Spinal cord (tissue), 10 donors: ENCODE measurements around the gene AQP12A. TPM values are rescaled to one million over a fixed set of nuclear protein-coding genes. Genes with fewer than 3 reads are reported as not detected.

Source experiments
- DNase-seq, 6 donors: peaks; one replicate each; pipeline versions ENCODE4 v3.0.0 to v3.0.0-alpha.2; 2013 to 2015; ENCODE audit warnings: low spot score in 6 of 6, low read depth in 4 of 6
- H3K27ac ChIP-seq: one replicate; pipeline ENCODE4 v1.5.1; 2013; ENCODE audit warnings: low read depth, low read length, control low read depth
- H3K27me3 ChIP-seq: one replicate; pipeline ENCODE4 v1.6.1; 2013; ENCODE audit warnings: low read length; ENCODE audit not compliant: control insufficient read depth, insufficient read depth
- H3K36me3 ChIP-seq: one replicate; pipeline ENCODE4 v1.6.1; 2013; ENCODE audit warnings: low read length; ENCODE audit not compliant: control insufficient read depth, insufficient read depth
- H3K4me1 ChIP-seq: one replicate; pipeline ENCODE4 v1.6.1; 2013; ENCODE audit warnings: low read length; ENCODE audit not compliant: control insufficient read depth, insufficient read depth
- H3K4me3 ChIP-seq: one replicate; pipeline ENCODE4 v1.5.1; 2013; ENCODE audit warnings: low read depth, low read length, control low read depth
- H3K9me3 ChIP-seq: one replicate; pipeline ENCODE4 v1.6.1; 2013; ENCODE audit warnings: low read length; ENCODE audit not compliant: control insufficient read depth, insufficient read depth
- WGBS: methylation state at CpG from one replicate; pipeline ENCODE4 v1.1.5; 2013; ENCODE audit warnings: missing lambda C conversion rate; ENCODE audit not compliant: insufficient coverage; 5-methylcytosine and 5-hydroxymethylcytosine counted together
- polyA plus RNA-seq, 2 donors: library from polyadenylated mRNA; unstranded; fragments of 120-200 nt; gene quantifications; one replicate each; pipeline ENCODE4 v1.2.1, GENCODE V29; 2013; ENCODE audit not compliant: insufficient read length in 2 of 2
- total RNA-seq, 2 donors: library from RNA; depleted of rRNA in 1 of 2; stranded (reverse); fragments of 120-200 nt in 1 of 2; fragments of >200 nt in 1 of 2; gene quantifications; one replicate each; pipeline versions ENCODE4 v1.2.3 to v1.2.4, GENCODE V29; 2013 to 2014
- donor health status: healthy.

Gene AQP12A
- total and polyA plus RNA-seq, 4 donors, result 0.62 TPM; not detected in 3

DNA sequence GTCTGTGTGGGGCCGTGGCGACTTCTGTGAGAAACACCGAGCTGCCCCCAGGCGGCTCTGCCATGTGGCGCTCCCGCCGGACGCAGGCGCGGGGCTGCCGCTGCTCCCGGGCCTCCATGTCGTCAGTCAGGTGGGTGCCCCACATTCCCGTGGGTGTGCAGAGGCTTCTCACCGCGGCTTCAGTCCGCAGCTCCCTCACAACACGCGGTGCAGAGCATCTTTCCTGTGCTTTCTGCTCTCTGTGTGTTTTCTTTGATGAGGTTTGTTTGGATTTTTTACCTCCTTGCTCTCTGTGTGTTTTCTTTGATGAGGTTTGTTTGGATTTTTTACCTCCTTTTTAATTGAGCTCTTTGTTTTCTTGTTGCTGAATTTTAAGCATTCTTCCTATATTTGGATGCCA is 13.0 kb downstream of the AQP12A start:
- H3K27ac ChIP-seq, result no peak overlapping the region
- no peaks in the 10 kb centered on the region for H3K9me3 ChIP-seq
- H3K4me1 ChIP-seq, result no peaks in the 10 kb centered on the region
- H3K27me3 ChIP-seq, result no peaks in the 10 kb centered on the region
- no peak overlapping the region for H3K4me3 ChIP-seq
- DNase-seq, result no peak
- WGBS, result 54% methylated on average over 16 of the region's 19 CpGs
- no peaks in the 10 kb centered on the region for H3K36me3 ChIP-seq

DNA sequence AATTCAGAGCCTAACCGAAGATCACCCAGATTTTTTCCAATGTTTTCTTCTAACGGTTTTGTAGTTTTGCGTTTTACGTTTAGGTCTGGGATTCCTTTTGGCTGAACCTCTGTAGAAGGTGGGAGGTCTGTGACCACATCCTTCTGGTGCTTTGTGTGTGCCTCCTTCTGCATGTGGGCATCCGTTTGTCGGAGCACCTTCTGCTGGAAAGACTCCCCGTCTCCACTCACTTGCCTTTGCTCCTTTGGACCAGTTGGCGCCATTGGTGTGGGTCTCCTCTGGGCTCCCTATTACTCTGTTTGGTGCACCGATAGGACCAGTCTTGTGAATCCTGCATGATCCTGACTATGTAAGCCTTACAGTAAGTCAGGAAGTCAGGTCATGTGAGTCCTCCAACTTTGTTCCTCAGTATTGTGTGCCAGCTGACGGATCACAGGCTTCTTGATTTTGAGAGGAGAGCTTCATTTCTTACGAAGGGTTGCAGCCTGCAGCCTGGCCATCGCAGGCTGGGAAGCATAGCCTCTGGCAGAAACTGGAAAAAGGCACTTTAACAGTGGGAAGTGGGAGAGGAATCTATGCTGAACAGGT is 13.6 kb downstream of the AQP12A start:
- H3K4me1 ChIP-seq, result no peaks in the 10 kb centered on the region
- WGBS, result 84% methylated on average over 8 of the region's 12 CpGs
- no peaks in the 10 kb centered on the region for H3K36me3 ChIP-seq
- H3K27me3 ChIP-seq, result no peaks in the 10 kb centered on the region
- DNase-seq, result no peak
- H3K4me3 ChIP-seq, result no peak overlapping the region
- H3K9me3 ChIP-seq, result no peaks in the 10 kb centered on the region
- H3K27ac ChIP-seq, result no peak overlapping the region

DNA sequence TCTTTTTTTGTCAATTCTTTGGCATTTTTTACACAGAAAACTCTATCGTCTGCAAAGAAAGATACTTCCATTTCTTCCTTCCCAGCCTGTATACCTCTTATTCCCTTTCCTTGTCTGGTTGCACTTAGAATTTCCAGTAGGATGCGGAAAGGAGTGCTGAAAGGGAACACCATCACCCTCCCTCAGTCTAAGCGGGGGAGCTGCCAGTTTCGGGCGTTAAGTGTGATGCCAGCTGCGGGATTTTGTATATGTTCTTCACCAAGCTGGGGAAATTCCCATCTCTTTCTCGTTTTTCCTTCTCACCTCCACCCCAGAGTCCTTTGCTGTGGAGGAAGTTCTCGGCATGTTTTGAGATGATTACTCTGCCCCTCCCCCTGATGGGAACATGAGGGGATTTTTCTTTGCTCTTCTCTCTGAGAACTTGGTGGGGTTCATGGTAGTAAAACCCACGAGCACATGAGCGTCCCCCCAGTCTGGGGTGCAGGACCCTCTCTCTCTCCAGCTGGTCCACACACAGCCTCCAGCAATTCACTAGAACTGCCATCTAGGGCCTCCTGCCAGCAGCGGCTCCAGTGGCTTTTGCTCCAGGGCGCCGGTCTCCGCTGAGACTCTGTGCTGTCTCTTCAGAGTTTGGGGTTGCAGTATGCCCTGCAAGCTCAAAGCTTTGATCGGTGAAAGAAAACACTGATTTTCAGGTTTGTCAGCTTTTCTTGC is 15.5 kb downstream of the AQP12A start:
- no peak for DNase-seq
- H3K9me3 ChIP-seq, result no peaks in the 10 kb centered on the region
- WGBS, result 39% methylated on average over 4 of the region's 15 CpGs
- H3K36me3 ChIP-seq, result peaks cover 2% of the 10 kb centered on the region
- H3K4me3 ChIP-seq, result no peak overlapping the region
- H3K27me3 ChIP-seq, result no peaks in the 10 kb centered on the region
- H3K27ac ChIP-seq, result no peak overlapping the region
- no peaks in the 10 kb centered on the region for H3K4me1 ChIP-seq

DNA sequence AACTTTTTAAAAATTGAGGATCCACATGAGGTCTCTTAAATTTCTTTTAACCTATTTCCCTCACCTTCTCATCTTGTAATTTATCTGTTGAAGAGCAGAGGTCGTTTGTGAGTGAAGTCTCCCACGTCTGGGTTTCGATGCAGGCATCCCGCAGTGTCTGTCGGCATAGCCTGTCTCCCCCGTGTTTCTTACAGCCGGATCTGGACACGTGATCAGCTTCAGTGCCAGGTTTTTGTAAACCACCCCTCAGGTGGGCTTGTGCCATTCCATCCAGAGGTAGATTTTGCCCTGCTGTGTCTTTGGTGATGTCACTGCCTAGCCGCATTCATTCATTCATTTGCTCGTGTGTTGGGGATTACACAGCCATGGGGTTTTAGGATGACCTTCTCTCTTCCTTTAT is 16.2 kb downstream of the AQP12A start:
- no peaks in the 10 kb centered on the region for H3K27me3 ChIP-seq
- peaks cover 3% of the 10 kb centered on the region for H3K36me3 ChIP-seq
- DNase-seq, result no peak
- no peak overlapping the region for H3K4me3 ChIP-seq
- H3K27ac ChIP-seq, result no peak overlapping the region
- no peaks in the 10 kb centered on the region for H3K4me1 ChIP-seq
- WGBS, result 67% methylated on average over 8 of the region's 10 CpGs
- H3K9me3 ChIP-seq, result no peaks in the 10 kb centered on the region

DNA sequence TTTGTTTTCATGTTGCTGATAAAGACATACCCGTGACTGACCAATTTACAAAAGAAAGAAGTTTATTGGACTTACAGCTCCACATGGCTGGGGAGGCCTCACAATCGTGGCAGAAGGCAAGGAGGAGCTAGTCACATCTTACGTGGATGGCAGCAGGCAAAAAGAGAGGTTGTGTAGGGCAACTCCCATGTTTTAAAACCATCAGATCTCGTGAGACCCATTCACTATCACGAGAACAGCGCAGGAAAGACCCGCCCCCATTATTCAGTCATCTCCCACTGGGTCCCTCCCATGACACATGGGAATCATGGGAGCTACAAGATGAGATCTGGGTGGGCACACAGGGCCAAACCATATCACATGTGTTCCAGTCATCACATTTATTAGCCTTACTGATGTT is 16.8 kb downstream of the AQP12A start:
- Histone ChIP-seq H3K36me3 (peaks cover 9% of the 10 kb centered on the region), H3K4me3 (no peak overlapping the region), H3K9me3 (no peaks in the 10 kb centered on the region), H3K27ac (no peak overlapping the region), H3K27me3 (no peaks in the 10 kb centered on the region), H3K4me1 (no peaks in the 10 kb centered on the region)
- DNase-seq, result no peak
- WGBS, result 79% methylated on average over 5 of the region's 7 CpGs

DNA sequence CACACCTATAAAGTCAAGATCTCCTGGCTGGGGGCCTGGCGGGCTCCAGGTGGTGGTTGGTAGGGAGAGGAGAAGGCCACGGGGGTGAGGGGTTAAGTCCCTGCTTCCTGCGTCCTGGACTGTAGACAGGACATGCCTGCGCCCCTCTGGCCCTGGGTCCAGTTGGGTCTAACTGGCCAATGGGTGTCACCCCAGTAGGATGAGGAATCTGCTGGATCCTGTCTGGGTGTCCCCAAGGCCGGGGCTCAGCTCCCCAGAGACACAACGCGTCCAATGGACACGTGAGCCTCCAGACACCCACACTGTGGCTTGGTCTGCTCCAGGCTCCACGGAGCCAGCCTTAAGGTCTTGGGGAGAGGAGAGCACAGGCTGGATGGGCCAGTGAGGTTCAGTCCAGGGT is 19.6 kb downstream of the AQP12A start:
- Histone ChIP-seq H3K4me3 (no peak overlapping the region), H3K27ac (no peak overlapping the region), H3K36me3 (peaks cover 37% of the 10 kb centered on the region), H3K9me3 (no peaks in the 10 kb centered on the region), H3K27me3 (no peaks in the 10 kb centered on the region), H3K4me1 (peaks cover 18% of the 10 kb centered on the region)
- 92% methylated on average over 9 of the region's 9 CpGs for WGBS
- no peak for DNase-seq

DNA sequence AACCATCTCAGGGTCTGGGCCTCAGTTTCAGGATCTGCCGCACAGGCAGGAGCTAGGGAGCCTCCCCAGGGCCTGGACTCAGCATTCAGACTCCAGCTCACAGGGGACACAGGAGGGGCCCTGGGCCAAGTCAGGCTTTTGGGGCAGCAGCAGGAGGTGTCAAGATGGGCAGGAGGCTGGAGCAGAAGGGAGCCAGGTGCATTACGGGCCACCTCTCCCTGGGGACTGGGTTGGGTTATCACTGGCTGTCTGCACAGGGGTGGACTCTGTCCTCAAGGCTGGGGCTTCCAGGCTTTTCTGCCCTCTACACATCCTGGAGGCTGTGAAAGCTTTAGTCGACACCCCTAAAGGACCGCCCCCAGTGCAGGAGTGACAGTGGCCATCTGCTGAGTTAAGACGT is 20.0 kb downstream of the AQP12A start:
- no peak overlapping the region for H3K4me3 ChIP-seq
- WGBS, result 77% methylated on average over 5 of the region's 5 CpGs
- no peak for DNase-seq
- peaks cover 42% of the 10 kb centered on the region for H3K36me3 ChIP-seq
- H3K9me3 ChIP-seq, result no peaks in the 10 kb centered on the region
- no peaks in the 10 kb centered on the region for H3K27me3 ChIP-seq
- peaks cover 18% of the 10 kb centered on the region for H3K4me1 ChIP-seq
- H3K27ac ChIP-seq, result no peak overlapping the region

DNA sequence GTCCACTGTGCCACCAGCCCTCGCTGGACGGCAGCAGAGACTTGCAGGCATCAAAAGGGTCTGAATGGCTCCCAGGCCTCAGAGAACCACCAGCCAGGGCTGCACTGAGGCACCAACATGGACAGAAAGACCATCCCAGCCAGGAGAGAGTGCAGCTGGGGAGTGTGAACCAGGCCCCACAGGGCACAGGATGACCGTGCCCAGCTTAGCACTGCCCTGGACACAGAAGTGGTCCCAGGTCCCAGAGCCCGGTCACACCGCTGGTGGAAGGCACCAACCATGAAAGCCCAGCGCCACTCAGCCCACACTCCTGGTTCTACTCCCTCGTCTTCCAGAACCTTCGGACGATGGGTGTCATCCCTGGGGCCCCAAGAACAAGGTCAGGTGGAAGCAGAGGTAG is 20.5 kb downstream of the AQP12A start:
- DNase-seq, result no peak
- Histone ChIP-seq H3K27ac (no peak overlapping the region), H3K27me3 (no peaks in the 10 kb centered on the region), H3K4me3 (no peak overlapping the region), H3K9me3 (no peaks in the 10 kb centered on the region), H3K36me3 (peaks cover 46% of the 10 kb centered on the region), H3K4me1 (peaks cover 18% of the 10 kb centered on the region)
- 94% methylated on average over 8 of the region's 9 CpGs for WGBS

DNA sequence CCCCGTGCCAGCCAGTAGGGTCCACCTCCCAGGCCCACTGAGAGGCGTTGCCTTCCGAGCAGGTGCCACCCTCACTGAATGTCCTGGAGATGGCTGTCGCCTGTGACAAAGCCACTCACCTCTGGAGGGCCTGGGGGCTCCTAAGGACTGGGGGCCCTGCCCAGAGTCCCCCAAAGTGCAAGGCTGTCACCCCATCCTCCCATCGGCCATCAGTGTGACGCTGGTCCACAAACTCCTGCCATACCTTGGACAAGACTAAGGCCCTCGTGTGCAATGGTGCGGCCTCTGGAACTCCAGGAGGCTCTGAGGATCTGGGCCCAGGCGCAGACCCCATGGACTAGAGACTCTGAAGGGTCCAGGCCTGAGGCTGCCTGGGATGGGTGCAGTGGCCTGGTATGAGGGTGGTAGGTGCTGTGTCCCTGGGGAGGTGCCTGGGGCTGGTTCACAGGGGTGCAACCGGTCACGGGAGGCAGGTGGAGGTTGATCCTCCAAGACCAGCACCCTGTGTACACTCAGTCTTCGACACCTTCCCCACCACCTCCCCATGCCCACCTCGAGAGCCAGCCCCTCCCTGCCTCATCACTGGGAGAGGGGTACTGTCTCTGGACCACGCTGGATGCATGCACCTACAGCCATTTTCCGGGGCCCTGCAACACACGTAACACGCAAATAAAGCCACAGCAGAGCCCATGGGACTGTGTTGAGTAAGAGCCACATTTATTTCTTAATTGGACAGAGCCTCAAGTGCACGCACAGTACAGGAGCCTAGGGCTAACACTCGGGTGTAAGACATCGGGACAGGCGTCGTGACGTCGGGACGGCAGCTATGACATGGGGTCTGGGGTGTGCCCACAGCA is 21.6 kb downstream of the AQP12A start:
- no peaks in the 10 kb centered on the region for H3K9me3 ChIP-seq
- 87% methylated on average over 20 of the region's 25 CpGs for WGBS
- peaks cover 18% of the 10 kb centered on the region for H3K4me1 ChIP-seq
- H3K27ac ChIP-seq, result no peak overlapping the region
- no peak for DNase-seq
- no peaks in the 10 kb centered on the region for H3K27me3 ChIP-seq
- peaks cover 58% of the 10 kb centered on the region for H3K36me3 ChIP-seq
- no peak overlapping the region for H3K4me3 ChIP-seq
